HG03108 (cell line): Measurements from ENCODE around the gene HTD2.

Experiments used
- ATAC-seq: cut with Tn5 transposase; IDR thresholded peaks from one replicate; pipeline ENCODE4 v1.9.1; 2021; ENCODE audit warnings: moderate library complexity; ENCODE audit not compliant: unreplicated experiment

HTD2 gene

GRCh38 chr3:58291671-58292338, 14.5 kb upstream of the HTD2 start:
- no peak for ATAC-seq

DNA sequence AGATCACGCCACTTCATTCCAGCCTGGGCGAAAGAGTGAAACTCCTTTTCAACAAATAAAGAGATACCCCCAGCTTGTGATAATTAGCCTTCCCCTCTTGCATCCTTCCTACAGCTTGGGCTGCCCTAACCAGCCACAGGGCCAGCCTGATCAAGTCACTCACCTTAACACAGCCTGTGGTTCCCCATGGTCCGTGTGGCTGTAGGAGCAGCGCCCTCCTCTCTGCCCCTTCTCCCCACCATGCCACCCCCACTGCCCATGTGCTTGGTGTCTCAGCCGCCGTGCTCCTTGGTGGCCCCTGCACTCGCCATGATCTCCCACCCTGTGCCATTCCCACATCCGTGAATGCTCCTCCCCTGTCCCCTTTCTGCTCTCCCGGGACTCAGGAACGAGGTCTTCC, 13.5 kb upstream of the HTD2 start:
- ATAC-seq = no peak

GRCh38 chr3:58293516-58293915, 12.8 kb upstream of the HTD2 start:
- no peak for ATAC-seq

DNA sequence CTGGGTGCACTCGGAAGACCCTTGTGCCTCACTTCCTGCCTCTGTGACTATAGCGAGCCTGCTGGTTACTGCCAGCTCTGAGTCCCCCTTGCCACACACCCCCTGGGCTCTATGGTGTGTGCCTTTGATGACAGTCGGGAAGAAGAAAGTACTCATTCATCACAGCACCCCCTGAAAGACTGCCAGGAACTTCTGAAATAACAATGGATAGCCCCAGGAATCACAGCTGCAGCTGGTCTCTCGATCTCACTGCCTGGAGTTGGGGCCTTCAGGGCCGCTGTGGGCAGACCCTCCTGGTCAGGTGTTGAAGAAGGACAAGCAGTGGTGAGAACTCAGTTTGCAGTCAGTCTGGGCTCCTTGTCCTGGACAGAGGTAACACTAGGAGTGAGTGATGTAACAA, 10.1 kb upstream of the HTD2 start:
- no peak for ATAC-seq

DNA sequence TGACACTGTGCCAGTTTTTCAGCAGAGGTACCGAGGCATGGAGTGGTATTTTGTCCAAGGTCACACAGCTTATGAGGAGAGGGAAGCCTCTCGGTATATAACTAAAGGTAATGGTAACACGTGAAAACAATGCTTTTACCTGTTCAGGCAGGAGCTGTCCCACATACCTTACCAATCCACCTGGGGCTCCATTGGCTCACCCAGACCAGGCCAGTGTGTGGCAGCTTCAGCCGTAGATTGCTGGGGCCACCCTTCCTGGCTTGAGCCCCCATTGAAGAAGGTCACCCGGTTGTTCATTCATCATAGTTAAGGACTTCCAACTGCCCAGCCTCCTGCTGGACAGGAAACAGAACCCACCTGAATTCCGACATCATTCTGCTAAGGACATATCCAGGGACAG, 9.5 kb upstream of the HTD2 start:
- ATAC-seq = no peak

DNA sequence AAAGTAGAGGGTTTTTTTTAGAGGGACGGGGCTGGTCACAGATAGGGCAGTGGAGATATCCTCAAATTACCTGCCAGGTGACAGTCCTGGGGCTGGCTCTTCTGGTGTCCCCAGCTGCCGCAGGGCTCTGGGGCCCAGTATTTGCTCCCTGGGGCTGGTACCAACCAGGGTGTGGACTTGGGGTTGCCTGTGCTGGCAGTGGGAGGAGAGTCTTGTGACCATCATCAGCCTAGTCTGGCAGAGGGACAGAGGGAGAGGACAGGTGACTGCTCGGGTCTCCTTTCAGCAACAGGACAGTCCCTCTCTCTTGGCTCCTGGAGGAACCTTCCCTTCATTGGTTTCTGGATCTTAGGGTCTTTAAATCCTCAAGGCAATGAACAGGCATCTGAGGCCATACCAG, 8.1 kb upstream of the HTD2 start:
- ATAC-seq = no peak

DNA sequence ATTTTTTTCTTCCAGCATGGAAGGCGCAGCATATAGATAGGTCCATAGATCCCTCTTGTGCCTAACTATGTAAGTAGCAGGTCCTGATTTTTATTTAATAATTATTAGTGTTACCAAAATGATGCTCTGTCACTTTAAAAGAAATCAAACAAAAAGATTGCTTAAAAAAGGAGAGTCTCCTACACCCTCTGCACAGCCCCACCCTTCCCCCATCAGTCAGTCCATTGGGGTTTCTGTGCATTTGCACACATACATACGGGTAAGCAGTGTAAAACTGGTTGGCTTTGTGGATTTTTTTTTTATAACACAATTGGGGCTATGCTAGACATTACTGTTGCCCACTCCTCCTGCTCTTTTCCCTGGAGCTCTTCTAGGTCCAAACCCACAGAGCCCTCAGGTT, 7.2 kb upstream of the HTD2 start:
- no peak for ATAC-seq

DNA sequence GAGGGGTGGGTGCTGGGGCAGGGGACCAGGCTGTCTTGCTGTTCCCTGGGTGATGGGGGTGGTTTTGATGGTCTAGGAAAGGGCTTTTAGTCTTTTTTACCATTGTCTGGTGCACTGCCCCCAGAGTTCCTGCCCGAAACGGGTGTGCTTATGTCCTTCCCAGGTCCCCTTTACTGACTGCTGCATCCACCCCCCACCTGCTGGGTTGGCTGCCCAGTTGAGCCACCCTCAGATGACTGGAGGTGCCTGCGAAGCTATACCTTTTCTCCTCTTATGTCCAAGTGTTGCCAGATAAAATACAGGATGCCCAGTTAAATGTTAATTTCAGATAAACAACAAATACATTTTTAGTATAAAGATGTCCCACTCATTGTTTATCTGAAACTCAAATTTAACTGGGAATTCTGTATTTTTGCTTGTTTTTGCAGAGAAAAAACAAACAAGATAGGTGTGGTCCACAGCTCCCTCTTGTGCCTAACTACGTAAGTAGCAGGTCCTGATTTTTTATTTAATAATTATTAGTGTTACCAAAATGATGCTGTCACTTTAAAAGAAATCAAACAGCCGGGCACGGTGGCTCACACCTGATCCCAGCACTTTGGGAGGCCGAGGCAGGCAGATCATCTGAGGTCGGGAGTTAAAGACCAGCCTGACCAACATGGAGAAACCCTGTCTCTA, 6.3 kb upstream of the HTD2 start:
- ATAC-seq = no peak

GRCh38 chr3:58307639-58308215, 1.4 kb downstream of the HTD2 start:
- ATAC-seq = no peak

DNA sequence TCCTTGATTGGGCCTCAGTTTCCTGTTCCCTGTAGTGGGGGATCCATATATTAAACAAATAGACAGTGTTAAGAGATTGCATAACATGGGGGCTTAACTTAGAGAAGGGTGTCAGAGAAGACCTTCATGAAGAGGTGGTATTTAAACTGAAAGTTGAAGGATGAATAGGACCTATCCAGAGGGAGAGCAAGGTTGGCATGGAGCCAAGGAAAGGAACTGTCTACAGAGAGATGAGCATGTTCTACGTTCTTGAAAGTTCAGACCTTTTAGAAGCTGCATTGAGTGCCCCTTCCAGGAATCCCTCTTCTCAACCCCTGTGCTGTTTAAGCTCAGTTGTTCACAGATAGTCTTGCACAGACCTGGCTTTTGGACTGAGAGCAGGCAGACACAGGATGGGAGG, 2.4 kb downstream of the HTD2 start:
- no peak for ATAC-seq

- no peak for ATAC-seq
Measured at GRCh38 chr3:58317811-58318210, 11.5 kb downstream of the HTD2 start.

GRCh38 chr3:58321791-58322190, 15.5 kb downstream of the HTD2 start:
- no peak for ATAC-seq

DNA sequence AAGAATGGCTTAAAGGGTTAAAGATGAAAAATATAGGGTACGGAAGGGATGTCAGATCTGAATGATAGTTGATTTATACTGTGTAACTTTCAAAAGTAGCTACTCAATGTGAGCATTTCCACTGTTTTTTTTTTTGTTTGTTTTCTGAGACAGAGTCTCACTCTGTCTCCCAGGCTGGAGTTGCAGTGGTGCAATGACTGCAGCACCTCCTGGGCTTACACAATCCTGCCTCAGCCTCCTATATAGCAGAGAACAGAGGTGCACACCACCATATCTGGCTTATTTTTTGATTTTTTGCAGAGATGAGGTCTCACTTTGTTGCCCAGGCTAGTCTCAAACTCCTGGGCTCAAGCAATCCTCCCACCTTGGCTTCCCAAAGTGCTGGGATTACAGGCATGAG, 16.5 kb downstream of the HTD2 start:
- no peak for ATAC-seq

- no peak for ATAC-seq
Measured at GRCh38 chr3:58323529-58324390, 17.4 kb downstream of the HTD2 start.

GRCh38 chr3:58324391-58325390, 18.4 kb downstream of the HTD2 start:
- ATAC-seq = no peak

DNA sequence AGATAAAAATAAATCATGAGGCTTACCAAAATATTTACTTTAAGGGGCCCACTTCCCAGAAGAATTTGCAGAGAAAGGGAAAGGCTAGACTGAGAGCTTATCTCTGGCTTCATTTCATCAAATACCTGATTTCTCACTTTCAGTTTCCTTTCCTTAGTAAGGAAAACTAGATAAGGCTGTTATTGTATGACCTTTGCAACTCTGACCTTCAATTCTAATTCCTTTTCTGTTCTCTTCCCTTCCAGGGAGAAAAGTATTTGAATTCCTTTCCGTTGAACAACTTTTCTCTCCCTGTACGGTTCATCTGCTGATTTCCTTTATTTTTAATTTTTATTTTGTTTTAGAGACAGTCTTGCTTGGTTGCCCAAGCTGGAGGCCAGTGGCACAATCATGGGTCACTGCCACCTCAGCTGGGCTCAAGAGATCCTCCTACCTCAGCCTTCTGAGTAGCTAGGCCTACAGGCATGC, 19.2 kb downstream of the HTD2 start:
- ATAC-seq = no peak

DNA sequence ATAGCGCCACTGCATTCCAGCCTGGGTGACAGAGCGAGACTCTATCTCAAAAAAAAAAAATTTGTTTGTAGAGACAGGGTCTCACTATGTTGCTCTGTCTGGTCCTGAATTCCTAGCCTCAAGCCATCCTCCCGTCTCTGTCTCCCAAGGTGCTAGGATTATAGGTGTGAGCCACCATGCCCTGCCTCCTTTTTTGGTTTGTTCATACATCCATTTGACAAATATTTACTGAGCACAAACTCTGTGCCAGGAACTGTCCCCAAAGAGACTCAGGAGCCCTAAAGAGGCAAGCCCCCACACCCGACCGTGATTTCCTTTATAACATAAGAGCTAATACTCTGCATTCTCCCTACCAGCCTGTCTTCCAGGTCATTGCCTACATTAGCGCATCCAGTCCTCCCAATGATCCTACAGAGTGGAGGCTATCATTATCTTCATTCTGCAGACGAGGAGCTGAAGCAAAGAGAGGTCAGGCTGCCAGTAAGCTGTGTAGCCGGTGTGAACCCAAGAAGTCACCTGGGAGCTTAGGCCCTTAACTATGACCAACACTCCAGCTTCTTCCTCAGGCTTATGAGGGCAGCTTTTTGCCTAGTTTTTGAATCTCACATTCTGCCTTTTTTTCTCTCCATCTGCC, 20.1 kb downstream of the HTD2 start:
- no peak for ATAC-seq

DNA sequence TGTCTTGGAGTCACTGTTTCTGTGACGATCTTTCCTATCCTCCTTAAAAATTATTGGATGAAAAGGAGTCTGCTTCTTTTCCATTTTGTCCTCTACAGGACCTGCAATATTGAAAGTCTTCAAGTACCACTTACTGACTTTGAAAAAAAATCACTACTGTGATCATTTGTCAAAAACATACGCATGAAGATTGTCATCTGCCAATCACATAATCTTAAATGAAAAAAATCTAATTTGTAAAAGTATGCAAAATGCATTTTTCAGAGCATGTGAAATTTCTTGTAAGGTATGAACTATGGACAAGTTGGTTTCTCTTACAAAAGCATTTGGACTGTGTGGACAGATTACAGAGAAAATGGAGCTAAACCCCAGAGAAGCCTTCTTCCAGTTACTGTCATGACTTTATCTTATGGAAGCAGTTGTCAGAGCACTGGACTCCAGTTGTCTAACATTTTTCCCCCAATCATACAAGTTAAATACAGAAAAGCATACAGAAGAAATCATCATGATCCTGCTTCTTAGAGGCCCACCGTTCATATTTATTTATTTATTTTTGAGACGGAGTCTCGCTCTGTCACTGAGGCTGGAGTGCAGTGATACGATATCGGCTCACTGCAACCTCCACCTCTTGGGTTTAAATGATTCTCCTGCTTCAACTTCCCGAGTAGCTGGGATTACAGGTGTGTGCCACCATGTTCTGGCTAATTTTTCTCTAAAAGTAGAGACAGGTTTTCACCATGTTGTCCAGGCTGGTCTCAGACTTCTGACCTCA, 23.0 kb downstream of the HTD2 start:
- ATAC-seq = no peak

- ATAC-seq = no peak
Measured at GRCh38 chr3:58329922-58330413, 23.6 kb downstream of the HTD2 start.
